ENCODE data around the gene TBC1D9.
A peak's percentile ranks its signal among the peaks of the same experiment; 100 is the strongest.

Gene TBC1D9

DNA sequence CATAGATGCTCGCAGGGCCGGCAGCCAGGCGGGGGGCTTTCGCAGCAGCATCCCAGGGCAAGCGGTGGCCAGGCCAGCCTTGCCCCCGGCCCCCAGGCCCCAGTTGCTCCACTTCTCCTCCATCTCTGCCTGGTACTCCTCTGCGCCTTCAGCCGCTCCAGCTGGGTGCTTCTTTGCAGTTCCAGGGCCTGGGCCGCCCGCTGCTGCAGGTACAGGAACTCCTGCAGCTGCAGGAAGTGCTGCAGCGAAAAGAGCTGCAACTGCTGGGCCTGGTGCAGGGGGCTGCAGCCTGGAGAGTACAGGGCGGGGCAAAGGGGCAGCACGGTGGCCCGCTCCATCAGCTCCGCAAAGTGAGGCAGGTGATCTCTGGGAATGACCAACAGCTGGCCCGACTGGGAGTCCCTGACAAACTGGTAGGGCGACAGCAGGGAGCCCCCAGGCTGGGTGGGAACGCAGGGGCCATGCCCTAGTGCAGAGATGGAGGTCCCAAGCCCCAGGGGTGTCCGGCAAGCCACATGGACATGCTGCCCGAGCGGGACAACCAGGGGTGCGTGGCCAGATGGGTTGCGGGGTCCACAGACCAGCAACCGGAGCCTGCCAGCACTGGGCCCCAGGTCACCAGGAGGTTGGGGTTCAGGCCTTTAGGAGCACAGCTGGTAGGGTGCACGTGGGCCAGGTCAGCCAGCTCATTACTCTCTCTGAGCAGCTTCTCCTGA is 111.6 kb downstream of the TBC1D9 start:
- DNase-seq, result no peak

DNA sequence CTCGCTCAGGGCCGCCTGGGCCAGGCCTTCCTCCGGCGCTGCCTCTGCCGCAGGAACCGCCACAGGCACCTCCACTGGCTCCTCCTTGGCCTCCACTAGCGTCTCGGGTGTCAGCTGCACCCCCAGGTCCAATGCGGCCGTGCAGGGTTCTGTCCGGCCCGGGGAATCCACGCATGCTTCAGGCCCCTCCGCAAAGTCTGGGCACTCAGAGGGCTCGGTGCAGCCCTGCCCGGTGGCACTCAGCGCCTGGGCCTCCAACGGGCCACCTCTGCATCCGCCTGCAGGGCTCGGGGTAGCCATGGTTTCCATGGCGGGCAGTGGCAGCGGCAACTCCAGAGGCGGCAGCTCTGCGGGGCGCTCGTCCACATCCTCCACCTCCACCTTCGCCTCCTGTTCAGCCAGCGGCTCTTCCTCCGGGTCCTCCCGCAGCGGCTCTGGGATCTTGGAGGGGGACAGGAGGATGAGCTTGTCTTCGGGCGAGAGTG is 112.6 kb downstream of the TBC1D9 start:
- DNase-seq, result no peak

DNA sequence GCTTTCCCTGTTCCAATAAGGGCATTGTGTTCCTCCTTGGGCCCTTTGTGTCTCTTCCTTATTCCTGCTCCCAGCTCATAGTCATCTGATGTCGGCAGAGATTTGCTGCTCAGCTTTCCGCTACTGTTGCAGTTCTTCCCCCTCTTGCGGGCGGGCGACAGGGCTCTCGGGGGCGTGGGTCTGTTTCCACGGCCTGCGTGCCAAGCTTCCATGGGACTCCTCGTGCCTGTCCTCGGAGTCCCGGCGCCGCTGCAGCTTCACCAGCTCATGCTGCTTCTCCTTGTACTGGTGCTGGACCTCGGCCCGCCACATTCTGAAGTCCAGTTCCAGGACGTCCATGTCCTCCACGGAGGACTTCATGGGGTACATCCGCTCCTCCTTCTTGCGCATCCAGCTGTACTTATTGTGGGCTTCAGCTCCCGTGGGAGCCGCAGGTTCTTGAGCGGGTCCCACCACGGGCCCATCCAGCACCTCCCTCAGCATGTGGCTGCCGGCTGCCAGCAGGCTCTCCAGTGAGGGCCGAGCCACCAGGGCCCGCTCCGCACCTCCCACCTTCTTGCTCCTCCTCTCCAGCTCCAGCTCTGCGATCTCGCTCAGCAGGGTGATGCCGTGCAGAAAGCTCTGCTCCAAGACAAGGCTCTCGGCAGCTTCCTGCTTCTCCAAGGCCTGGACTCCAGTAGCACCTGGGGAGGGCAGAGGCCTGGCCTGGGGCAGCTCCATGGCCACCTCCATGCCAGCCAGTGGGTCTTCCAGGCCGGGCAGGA is 113.3 kb downstream of the TBC1D9 start:
- no peak for DNase-seq

DNA sequence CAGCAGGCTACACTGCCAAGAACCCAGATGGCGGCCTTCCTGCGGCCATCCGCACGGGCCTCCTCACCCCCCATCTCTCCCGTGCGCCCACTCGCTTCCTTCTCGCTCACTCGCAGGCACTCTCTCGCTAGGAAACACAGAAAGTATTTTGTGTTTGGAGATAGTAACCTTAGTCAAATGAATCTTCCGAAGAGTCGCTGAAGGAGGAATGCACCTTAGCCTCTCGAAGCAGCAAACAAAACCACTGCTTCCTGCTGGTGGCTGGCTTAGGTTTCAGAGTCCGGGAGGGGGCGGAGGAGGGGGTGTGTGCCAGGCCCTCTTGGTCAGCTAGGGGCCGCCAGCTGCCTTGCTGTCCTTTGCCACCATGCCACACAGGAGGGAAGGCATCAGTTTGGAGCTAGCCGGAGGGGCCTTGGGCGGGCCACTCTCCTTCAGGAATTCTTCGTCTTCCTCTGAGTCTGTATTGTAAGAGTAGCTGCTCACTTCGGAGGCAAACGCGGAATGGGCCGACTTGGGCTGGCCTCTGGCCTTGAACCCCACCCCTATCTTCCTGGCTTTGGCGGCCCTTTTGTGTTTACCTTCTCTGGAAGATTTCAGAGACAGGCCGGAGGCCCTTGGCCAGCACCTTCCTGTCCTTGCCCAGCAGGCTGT is 114.3 kb downstream of the TBC1D9 start:
- no peak for DNase-seq

DNA sequence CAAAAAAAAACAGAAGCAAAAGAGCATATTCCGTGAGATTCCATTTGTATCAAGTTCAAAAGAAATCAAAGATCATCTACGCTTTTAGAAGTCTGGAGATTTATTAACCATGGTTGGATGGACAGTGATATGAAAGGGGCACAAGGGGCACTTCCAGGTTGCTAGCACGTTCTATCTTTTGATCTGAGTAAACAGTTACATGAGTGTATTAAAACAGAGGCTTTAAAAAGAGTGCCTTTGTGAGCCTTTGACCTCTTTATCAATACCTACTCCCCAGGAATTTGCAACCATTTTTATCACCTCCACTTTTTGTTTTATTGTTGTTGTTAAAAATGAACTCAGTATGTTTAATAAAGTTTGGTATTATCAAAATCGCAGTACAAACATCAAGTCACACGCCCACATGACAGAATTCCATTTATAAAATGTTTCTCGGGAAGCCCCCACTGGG is 115.1 kb downstream of the TBC1D9 start:
- DNase-seq, result no peak

DNA sequence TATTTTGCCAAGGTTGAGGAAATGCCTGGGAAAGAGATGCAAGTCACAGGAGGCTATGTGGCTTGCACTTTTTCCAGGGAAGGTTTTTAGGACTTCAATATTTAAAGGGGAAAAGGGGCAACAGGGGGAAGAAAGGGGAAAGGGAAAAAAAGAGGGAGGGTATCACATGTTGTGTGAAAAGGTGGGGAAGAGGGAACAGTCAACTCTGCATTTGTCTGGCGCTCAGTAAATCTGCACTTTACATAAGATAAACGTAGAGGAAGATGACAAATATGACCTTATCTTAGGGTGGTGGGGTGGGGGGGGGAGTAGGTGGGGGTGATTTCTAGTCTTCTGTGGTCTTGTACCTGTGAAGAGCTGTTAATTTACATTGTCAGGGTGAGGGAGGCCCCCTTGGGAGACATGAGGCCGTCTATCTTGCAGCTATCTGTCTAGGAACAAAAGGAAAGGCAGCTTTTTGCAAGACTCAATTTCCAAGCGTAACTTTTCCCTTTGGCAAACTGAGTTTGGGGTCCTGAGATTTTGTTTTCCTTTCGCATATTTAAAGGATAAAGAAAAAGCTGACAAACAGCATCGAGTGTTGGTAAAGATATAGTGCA is 115.9 kb downstream of the TBC1D9 start:
- no peak for DNase-seq

DNA sequence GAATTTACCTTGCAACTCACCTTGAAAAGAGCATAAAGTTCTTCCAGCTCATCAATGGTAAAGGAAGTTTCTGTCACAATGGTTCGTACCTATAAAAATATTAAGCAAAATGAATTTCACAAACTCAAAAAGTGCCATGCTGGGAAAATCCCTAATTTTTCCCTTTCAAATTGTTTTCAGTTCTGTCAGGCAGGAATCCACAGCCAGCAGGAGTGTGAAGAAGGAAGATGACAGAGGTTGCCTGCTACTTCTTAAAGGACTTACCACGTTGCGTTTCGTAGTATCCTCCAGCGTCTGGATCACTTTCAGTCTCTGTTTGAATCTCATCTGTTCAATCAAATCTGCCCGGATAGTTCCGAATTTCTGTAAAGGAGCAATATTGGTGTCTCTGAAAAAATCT is 117.1 kb downstream of the TBC1D9 start:
- no peak for DNase-seq

DNA sequence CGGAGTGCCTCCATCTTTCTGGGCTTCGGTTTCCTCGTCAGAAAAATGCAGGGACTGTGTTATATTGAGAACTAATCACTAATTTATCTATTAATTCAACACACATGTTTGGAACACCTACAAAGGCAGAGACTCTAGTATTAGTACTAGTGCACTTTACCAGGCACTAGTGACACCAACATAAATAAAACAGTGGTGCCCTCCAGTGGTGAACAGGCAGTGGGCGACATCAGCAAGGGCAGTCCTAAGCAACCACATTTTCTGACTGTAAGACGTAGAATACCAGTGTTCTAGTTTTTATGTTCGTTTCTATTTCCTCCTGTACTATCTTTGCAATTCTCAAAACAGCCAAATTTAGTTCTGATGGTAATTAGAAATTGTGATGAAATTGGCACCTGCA is 118.3 kb downstream of the TBC1D9 start:
- peak; percentile 60 to 66 for DNase-seq

DNA sequence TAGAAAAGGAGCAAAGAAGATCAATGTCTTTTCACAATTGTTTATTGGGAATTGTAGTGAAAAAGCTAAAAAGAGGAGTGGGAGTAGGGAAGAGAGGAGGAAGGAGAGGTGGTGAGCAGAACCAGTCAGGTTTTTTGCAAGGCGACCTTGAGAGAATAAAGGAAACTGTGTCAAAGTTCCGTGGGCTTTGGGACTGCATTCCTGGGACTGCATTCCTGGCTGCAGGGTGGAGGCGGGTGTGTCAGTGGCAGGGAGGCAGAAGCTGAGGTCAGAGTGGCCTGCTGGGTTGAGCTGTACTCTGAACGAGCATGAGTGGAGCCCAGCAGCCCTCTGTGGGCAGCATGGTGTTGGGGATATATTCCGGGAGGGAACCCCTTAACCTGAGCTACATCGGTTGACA is 120.6 kb downstream of the TBC1D9 start:
- no peak for DNase-seq

DNA sequence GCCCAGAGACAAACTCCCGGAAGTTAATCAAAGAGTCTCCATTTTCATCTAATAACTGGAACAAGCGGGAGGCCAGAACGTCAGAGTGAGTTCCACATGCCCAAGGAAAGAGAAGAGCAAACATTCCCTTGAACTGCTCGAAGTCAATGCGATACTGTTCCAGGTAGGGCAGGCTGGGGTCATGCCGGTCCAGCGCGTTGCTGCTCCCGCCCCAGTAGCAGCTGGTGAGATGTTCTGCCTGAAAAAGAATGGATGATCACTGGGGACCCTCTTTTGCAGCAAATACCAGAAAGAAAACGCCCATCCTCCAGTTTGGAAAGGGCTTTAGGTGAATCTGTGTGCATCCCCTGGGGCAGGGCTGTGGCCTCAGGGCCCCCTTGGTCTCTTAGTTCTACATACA is 122.2 kb downstream of the TBC1D9 start:
- DNase-seq, result no peak

DNA sequence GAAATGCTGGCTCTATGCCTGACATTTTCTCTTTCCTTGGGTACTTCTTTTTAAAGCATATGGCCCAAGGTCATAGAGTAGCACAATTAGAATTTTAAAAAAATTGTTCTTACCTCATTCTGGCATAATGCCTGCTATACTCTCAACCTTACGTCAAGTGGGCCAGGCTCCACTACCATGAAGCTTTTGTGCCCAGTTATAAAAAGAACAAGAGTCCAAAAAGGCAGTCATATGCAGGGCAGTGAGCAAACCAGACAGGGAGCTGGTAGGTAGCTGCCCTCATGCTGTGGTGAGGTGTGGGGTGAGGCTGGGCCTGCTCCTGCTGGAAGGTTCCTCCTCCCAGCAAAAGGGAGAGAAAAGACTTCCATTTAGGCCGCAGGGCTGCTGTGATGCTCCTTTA is 123.1 kb downstream of the TBC1D9 start:
- no peak for DNase-seq

DNA sequence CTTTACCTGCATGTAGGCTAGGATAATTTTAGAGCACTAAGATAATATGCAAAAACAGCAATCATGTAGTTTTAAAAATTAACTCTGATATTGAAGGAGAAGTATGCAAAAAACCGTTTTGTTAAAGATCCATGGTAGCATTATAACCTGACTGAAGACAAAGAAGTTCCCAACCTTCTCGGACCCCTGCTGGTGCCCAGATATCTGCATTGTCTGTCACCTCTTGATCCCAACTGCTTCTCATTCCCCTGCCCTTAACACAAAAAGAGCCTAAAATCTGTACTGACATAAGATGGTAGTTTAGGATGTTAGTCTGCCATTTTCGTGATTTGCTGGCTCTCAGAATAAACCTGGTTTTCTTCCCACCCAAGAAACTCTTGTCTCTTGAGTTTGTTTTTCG is 125.9 kb downstream of the TBC1D9 start:
- DNase-seq, result no peak

DNA sequence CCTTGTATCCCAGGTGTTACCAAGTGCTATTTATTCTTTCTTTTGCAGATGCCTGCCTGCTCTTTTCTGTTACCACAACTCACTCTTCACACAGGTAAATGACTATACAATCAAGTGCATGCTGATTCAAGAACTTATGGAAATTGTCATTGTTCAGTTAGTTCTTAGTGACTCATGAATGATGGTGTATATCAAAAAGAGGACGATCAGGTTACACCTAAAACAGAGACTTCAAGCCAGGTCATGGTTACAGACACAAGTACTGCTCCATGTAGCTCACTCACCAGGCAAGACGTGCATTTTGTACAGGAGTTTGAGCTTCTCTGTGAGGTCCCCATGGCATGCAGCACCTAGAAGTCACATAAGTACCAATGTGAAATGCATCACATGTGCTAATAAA is 128.2 kb downstream of the TBC1D9 start:
- DNase-seq, result no peak

DNA sequence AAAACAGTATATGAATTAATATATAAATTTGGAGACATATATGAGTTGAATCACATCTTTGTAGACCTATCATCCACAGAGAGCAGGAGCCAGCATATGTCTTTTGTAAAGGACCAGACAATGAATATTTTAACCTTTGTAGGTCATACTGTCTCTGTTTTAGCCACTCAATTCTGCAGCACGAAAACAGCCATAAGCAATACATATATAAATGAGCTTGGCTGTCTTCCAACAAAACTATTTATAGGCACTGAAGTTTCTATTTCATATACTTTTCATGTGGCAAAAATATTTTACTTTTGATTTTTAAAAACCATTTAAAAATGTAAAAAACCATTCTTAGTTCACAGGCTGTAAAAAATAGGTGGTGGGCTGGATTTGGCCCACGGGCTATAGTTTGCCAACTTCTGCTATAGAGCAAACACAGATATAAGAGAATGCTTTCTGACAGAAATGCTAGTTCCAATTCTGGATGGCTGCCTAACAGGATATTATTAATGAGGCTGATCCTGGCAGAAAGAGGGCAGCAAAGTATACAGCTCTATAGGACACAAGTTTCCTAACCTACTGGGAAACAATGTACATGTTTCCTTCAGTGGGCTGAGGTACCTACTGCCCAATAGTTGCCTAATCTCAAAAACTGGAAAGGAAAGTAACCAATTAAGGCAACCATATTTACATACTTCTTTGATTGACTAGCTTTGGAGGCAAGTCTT is 129.4 kb downstream of the TBC1D9 start:
- DNase-seq, result no peak

DNA sequence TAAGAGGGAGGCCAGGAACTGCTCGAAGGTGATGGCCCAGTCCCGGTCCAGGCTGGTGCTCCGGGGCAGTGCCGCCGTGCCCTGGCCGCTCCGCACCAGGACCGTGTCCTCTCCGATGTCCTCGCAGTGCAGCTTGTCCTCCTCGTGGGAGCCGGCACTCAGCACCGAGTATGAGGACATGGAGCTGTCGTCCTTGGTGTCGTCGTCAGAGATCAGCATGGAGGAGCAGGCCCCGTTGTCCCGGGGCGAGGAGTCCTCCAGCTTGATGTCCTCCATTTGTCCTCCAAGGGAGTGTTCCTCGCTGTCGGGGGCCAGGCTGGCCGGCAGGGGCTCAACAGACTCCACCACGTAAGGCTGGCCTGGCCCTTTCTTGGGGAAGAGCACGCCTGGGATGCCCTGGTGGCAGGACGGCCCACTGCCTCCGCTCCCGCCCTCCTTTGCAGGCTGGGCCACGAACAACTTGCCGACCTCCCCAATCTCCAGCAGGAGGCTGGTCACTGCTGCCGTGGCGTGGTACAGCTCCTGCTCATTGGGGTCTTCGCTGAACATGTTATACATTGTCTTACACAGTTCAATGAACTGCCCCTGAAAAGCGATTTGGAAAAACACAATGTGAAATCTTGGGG is 133.7 kb downstream of the TBC1D9 start:
- no peak for DNase-seq

DNA sequence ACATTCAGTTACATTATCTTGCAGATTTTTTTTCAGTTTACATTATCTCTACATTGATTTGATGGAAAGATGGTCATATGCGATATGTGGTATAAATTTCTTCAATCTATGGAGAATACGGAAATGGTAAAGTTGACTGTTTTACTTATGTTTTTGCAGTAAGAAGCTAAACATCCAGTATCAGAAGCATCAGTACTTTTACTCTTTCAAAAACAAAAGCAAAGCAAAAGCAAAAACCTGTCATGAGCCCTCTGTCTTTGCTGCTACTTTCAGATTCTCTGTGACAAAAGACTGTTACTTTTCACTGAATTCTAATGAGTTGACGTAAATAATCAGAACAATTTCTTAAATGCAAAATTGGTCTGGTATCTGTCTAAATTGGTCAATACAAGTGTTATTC is 135.0 kb downstream of the TBC1D9 start:
- no peak for DNase-seq

DNA sequence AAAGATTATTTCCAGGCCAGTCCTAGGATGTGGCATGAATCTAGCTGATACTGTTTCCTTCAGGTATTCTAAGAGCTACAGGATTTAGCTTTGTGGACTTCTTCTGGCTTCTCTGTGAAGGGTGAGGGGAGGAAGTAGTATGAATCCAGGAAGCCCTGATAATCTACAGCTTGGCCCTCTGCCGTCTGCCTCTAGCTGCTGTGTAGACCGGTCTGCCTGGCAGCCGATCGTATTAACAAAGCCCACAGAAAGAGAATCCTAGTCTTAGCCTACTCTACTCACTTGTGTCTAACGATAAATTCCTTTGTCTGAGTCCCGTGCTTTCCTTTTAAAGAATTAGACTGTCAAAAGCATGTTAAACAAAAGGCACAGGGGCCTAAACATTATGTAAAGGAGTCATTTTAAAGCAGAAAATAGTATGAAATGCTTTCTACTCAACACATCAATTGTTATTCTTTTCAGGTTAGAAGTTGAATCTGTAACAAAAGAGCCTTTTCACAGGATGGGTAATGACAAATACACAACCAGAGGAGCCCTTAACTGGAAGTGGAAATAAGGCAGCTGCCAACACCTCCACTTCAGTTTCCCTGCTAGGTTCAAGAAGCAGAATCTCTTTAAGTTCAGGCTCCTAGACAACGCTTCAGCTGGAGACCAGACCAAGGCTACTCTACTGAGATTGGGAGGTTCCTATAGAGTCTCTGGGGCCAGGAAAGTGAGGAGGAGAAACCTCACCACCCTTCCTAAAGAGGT is 138.5 kb downstream of the TBC1D9 start:
- no peak for DNase-seq

DNA sequence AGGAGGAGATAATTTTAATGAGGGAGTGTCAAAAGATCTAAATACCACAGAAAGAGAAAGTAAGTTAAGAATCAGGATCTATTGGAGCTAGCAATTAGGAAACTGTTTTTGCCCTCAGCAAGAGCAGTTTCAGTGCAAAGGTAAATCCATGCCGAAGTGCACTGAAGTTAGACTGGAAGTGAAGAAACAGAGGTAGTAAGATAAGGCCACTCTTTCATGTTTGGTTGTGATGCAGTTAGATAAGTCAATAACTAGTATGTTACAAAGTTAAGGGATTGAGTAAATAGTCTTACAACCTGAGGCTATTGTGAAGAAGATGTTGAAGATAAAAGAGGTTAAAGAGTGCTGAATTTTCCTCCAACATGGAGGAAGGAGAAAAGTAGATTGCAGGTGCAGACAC is 140.7 kb downstream of the TBC1D9 start:
- DNase-seq, result no peak

DNA sequence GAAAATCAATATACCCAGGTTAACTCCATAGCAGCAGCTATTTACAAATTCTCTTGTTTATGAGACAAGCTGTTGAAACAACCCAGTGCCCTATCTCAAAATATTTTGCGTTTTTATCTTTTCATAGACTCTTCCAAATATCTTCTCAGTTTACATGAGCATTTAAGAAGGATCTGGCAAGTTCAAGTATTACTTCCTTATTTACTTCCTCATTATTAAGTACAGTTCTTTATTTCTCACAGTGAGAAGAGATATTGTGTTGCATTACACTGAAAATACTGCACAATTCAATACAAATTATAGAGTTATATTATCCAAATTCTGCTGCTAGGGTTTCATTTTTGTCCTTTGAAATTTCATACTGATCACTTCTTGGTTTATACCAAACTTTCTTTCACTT is 143.8 kb downstream of the TBC1D9 start:
- DNase-seq, result peak; percentile 44 to 67

DNA sequence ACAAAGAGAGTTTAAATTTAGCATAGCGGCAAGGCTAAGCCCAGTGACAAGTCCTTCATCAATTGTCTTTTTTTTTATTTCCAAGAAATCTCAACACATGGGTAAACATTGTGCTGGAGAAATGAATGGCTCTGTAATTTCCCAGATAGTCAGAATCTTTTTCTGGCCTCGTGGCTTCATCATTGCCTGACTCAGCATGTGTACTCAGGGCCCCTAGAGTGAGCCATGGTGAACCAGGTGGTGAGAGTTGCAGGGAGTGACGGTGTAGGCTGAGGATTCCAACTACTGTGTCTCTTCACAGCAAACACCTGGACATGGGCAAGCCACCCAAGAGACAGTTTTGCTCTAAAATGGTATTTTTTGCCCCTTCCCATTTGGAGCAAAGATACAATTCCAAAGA is 144.3 kb downstream of the TBC1D9 start:
- no peak for DNase-seq

Measured in AML-193 (cell line).